Renal cortex interstitium (tissue), 11 donors: ENCODE measurements around the gene TPGS1. TPM values are rescaled to one million over a fixed set of nuclear protein-coding genes. Genes with fewer than 3 reads are reported as not detected.

Source experiments
- DNase-seq, 11 donors: peaks; one replicate each; pipeline ENCODE4 v3.0.0-alpha.2; 2013; ENCODE audit warnings: low read depth in 9 of 11, low spot score in 4 of 11; ENCODE audit errors: extremely low read depth in 1 of 11
- polyA plus RNA-seq, 3 donors: library from polyadenylated mRNA; unstranded; fragments of 120-200 nt; gene quantifications; one replicate each; pipeline ENCODE4 v1.2.1, GENCODE V29; 2013; ENCODE audit not compliant: insufficient read length in 3 of 3

Gene TPGS1
- polyA plus RNA-seq, 3 donors: 4.0 to 17.3 (median 13.0) TPM

- DNase-seq: no peak
Measured at GRCh38 chr19:489418-490196, 17.7 kb upstream of the TPGS1 start.

DNA sequence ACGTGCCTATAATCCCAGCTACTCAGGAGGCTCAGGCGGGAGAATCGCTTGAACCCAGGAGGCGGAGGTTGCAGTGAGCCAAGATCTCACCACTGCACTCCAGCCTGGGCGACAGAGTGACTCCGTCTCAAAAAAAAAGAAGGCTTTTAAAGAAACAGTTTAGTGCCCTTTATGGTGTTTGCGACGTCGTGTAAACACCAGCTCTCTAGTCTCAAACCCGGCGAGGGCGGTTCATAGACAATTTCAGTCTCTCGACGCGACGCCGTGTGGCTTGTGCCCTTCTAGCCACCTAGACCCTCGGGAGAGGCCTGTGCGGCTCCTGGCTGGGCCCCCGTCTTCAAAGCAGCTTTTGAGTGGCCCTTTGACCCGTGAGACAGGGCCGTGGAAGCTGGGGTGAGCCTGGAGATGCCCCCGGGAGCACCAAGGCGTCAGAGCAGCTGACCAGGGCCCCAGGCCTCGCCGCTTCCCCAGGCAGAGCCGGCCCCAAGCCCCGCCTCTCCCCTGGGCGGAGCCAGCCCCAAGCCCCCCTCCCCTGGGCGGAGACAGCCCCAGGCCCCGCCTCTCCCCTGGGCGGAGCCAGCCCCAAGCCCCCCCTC lies 16.1 kb upstream of the TPGS1 start:
- no peak for DNase-seq

- DNase-seq: no peak
Measured at GRCh38 chr19:492091-492531, 15.2 kb upstream of the TPGS1 start.

DNA sequence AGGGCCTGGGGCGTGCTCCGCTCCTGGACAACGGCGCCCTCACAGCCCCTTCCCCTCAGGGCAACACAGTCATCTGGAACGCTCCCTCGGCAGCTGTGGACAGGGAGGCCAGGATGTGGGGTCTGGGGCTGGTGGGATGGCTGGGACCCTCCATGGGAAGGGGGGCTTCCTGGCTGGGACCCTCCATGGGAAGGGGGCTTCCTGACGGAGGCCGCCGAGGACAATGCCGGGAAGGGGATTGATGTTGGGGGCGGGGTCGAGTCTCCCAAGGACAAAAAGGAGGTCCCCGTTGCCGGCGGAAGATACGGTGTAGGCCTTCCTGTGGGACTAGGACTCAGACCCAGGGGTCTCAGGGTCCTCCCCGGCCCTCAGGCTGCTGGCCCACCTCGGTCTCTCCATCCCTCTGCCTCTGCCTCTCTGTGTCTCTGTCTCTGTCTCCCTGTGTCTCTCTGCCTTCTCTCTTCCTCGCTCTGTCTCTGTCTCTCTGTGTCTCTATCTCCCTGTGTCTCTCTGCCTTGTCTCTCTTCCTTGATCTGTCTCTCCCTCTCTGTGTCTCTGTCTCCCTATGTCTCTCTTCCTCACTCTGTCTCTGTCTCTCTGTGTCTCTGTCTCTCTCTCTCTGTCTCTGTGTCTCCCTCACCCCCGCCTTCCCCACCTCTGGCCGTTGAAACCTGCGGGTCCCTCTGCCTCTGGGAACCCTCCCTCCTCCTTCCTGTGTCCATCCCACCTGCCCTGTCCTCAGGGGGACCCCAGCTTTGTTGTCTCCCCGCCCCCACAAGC lies 13.7 kb upstream of the TPGS1 start:
- DNase-seq: no peak

GRCh38 chr19:494171-495080 lies 12.9 kb upstream of the TPGS1 start:
- no peak for DNase-seq

GRCh38 chr19:495081-495401 lies 12.3 kb upstream of the TPGS1 start:
- DNase-seq: no peak

- DNase-seq: no peak
Measured at GRCh38 chr19:495402-496111, 11.7 kb upstream of the TPGS1 start.

DNA sequence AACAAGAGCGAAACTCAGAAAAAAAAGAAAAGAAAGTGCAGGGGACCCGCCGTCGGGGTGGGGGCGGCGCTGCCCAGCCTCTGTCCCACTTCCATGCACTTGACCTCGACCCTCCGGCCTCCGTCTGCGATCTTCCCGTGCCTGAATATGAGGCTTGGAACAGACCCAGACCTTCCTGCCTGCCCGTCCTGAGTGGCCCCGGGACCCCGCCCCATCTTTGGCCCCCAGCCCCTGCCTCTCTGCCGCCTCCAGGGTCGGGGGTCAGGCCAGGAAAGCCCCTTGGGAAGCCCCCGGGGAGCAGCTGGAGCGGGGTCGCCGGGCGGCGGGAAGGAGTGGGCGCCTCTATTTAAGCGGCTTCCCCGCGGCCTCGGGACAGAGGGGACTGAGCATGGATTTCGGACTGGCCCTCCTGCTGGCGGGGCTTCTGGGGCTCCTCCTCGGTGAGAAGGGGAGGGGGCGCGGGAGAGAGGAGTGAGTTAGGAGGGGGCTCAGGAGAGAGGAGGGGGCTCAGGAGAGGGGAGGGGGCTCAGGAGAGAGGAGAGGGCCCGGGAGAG lies 11.1 kb upstream of the TPGS1 start, which contains the start of gene MADCAM1:
TSS of gene MADCAM1 (plus strand) at position 375 of the 554 bp plus-strand sequence. CDS start at position 389, 14 bp downstream.
- no peak for DNase-seq

GRCh38 chr19:496986-497385 lies 10.3 kb upstream of the TPGS1 start:
- DNase-seq: no peak

DNA sequence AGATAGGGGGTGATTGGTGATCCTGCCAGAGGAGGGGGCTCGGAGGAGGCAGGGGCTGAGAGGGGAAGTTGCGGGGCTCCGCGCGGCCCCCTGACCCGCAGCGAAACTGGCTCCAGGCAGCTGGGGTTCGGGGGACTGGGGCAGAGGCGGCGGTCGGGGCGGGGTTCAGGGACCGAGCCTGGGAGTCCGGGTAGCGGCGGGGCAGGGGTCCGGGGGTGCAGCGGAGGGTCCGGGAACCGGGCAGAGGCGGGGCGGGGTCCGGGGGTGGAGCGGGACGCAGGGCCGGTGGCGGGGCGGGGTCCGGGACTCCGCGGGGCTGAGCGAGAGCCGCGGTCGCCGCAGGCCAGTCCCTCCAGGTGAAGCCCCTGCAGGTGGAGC lies 9.8 kb upstream of the TPGS1 start:
- DNase-seq: no peak

- no peak for DNase-seq
Measured at GRCh38 chr19:497869-498510, 9.3 kb upstream of the TPGS1 start.

- no peak for DNase-seq
Measured at GRCh38 chr19:498511-498891, 8.8 kb upstream of the TPGS1 start.

GRCh38 chr19:498977-499623 lies 8.2 kb upstream of the TPGS1 start:
- DNase-seq: no peak

GRCh38 chr19:501646-502045 lies 5.7 kb upstream of the TPGS1 start:
- DNase-seq: no peak

DNA sequence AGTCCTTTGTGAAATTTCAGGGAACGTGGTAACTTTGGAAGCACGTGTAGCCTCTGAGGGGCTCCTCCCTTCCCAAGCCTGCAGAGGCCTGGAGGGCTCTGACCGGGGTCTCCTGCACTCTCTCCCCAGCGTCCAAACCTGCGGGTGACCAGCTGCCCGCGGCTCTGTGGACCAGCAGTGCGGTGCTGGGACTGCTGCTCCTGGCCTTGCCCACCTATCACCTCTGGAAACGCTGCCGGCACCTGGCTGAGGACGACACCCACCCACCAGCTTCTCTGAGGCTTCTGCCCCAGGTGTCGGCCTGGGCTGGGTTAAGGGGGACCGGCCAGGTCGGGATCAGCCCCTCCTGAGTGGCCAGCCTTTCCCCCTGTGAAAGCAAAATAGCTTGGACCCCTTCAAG lies 2.7 kb upstream of the TPGS1 start:
- no peak for DNase-seq

DNA sequence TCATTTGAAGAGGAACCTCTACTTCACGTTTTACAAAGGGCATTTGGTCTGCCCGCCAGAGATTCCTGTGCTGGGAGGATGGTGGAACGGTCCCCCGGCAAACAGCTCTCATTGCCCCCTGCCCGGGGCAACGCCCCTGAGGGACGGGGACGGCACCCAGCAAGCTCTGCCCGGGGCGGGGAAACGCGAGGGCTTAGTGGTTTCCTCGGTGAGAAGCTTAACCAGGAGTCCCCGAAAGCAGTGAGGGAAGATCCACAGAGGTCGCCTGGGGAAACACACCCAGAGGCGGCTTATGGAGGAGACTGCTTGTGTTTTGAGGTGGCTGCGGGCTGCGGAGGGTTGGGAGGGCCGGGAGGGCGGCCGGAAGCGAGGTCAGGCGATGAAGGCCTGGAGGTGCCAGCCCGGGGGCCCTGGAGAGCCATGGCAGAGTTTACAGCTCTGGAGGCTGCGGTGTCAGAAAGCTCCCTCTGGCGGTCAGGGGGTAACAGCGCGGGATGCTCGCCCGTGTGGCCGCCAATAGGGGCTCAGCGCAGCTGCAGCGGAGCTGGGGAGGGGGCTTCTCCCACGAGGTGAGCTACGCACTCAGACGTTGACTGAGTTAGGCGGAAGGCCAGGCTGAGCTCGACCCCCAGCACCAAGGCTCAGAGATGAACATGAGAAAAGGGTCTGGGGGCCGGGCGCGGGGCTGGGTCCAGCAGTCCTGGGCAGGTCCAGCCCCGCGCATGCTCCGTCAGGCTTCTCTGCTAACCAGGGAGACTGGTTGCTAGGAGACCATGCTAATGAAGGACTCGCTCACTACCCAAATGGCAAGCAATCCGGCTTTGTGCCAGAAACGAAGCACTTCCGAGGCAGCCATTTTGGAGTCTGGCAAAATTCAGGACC lies 652 bp upstream of the TPGS1 start:
- DNase-seq: peak in 10 of 11 donors; percentile 90 to 100 (median 100)
